GM18520 (cell line): ENCODE results near the gene UTF1.

Experiments used
- ATAC-seq: cut with Tn5 transposase; IDR thresholded peaks from one replicate; pipeline ENCODE4 v1.9.1; 2021; ENCODE audit not compliant: unreplicated experiment

UTF1 gene

GRCh38 chr10:133277277-133277992, 47.4 kb downstream of the UTF1 start:
- ATAC-seq = no peak

GRCh38 chr10:133277993-133278576, 48.1 kb downstream of the UTF1 start:
- no peak for ATAC-seq

- ATAC-seq = peak; percentile 28
Observed at GRCh38 chr10:133278577-133279265, 48.7 kb downstream of the UTF1 start.

GRCh38 chr10:133279326-133280226, 49.6 kb downstream of the UTF1 start:
- no peak for ATAC-seq

GRCh38 chr10:133280391-133281059, 50.5 kb downstream of the UTF1 start:
- no peak for ATAC-seq

- no peak for ATAC-seq
Observed at GRCh38 chr10:133281084-133281483, 51.1 kb downstream of the UTF1 start.
